22Rv1 (cell line): ENCODE data around the gene PTGIR.

Source experiments
- CTCF ChIP-seq: fragments of 450-650 bp; IDR thresholded peaks from 2 replicates; pipeline ENCODE4 v1.5.1; 2017; ENCODE audit warnings: mild to moderate bottlenecking
- ZFX ChIP-seq: fragments of 450-650 bp; IDR thresholded peaks from 2 replicates; pipeline ENCODE4 v1.6.1; 2017; ENCODE audit warnings: antibody characterized with exemption, borderline replicate concordance

GRCh38 chr19:46610851-46611770 lies 13.8 kb downstream of the PTGIR start:
- TF ChIP-seq CTCF (no peak), ZFX (no peak)
